ENCODE data around the gene ETV1.

Gene ETV1

DNA sequence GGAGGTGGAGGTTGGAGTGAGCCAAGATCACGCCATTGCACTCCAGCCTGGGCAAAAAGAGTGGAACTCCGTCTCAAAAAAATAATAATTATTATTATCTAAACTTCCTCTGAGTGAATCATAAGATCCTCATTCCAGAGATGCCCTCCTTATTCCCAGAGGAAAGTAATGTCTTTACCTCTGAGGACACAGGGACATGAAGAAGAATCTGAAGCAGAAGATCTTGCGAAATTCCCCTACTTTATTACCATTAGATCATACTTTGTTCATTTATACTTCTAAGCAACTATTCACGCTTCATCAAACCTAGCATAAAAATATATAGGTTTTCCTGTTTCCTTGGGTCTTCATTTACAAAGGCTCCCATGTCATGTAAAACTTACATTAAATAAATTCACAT lies 143.1 kb downstream of the ETV1 start:
- TF ChIP-seq ZFX (IDR thresholded peaks at IDR 0.05): no peak
- TF ChIP-seq, protein P1, sequence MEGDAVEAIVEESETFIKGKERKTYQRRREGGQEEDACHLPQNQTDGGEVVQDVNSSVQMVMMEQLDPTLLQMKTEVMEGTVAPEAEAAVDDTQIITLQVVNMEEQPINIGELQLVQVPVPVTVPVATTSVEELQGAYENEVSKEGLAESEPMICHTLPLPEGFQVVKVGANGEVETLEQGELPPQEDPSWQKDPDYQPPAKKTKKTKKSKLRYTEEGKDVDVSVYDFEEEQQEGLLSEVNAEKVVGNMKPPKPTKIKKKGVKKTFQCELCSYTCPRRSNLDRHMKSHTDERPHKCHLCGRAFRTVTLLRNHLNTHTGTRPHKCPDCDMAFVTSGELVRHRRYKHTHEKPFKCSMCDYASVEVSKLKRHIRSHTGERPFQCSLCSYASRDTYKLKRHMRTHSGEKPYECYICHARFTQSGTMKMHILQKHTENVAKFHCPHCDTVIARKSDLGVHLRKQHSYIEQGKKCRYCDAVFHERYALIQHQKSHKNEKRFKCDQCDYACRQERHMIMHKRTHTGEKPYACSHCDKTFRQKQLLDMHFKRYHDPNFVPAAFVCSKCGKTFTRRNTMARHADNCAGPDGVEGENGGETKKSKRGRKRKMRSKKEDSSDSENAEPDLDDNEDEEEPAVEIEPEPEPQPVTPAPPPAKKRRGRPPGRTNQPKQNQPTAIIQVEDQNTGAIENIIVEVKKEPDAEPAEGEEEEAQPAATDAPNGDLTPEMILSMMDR (conservative IDR thresholded peaks at IDR 0.05): no peak
- H3K27ac ChIP-seq: no peak overlapping the region

DNA sequence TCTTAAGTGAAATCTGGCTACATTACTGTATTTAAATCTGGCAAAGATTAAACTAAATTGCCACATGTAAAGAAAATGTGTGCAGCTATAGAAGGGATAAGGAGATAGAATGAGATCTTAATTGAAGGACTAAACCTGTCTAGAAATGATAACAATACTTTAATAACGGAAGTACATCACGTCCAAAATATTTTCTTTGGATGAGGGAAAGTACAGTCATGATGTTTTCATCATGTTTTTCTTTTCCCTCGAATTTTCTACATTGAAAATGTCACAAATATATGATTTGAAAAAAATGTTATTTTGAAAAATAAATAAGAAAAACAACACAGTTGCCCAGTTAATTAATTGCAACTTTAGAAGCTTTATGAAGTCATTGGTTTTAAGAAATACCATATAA lies 143.9 kb downstream of the ETV1 start:
- TF ChIP-seq ZFX (IDR thresholded peaks at IDR 0.05): no peak
- TF ChIP-seq, protein P1 (conservative IDR thresholded peaks at IDR 0.05): no peak
- H3K27ac ChIP-seq: no peak overlapping the region

DNA sequence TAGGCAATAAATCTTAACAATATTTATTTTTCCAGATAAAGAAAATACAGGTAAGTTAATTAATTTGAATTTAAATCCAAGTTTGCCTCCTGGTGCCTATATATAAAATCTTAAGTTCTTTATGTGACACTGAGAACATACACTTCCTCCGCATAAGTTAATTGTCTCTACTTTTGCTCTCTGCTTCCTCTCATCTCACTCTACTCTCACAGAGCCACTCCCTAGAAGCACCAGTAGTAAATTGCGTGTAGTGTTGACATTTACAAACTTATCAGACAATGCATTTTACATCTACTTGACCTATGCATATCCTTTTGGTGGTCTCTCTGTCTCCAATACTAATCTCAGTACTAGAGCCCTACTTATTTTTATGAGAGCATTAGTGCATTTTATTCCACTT lies 144.5 kb downstream of the ETV1 start:
- no peak for TF ChIP-seq ZFX (IDR thresholded peaks at IDR 0.05)
- TF ChIP-seq, protein P1 (conservative IDR thresholded peaks at IDR 0.05): no peak
- no peak overlapping the region for H3K27ac ChIP-seq

DNA sequence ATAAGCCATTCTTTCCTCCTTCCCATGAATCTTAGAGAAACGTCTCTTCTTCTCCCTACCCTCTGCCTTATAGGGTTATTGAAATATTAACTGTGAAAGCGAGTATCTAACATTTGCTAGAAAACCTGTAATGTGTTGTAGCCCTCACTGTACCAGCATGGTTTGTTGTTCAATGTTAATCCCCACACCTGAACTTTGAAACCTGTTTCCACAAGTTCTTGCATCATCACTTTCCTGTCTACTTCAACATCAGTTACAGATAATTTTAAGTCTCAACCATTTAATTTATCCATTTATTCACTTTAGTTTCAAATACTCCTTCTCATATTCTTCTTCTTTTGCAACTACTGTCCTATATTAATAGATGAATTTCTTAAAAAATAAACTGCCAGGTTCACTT lies 148.2 kb downstream of the ETV1 start:
- TF ChIP-seq, protein P1 (conservative IDR thresholded peaks at IDR 0.05): no peak
- no peak for TF ChIP-seq ZFX (IDR thresholded peaks at IDR 0.05)
- no peak overlapping the region for H3K27ac ChIP-seq
